ENCODE measurements around the gene NABP2.
A peak's percentile ranks its signal among the peaks of the same experiment; 100 is the strongest.

The NABP2 gene

GRCh38 chr12:56256326-56256960, 32.3 kb downstream of the NABP2 start:
- Histone ChIP-seq H3K4me2 (ENCODE audit: low read length) (peak overlapping the region; percentile 100), H3F3A (ENCODE audit: control insufficient read depth, insufficient read depth) (peaks cover 3% of the 10 kb centered on the region), H4K20me1 (ENCODE audit: control insufficient read depth, insufficient read depth, low read depth, low read length) (no peaks in the 10 kb centered on the region), H3K9me2 (replicated peaks; ENCODE audit: control insufficient read depth, low read length) (no peaks in the 10 kb centered on the region), H3K4me1 (ENCODE audit: control insufficient read depth, low read length) (peaks cover 20% of the 10 kb centered on the region), H3K9me3 (ENCODE audit: control insufficient read depth, insufficient read depth, low read length) (no peaks in the 10 kb centered on the region), H3K79me2 (ENCODE audit: control insufficient read depth, low read length) (peaks cover 25% of the 10 kb centered on the region), H3K27ac (ENCODE audit: low read depth, low read length) (no peak overlapping the region), H3K4me3 (ENCODE audit: low read length) (peak overlapping the region; percentile 100; the same call in 1 of the 2 replicates), H3K27me3 (ENCODE audit: control insufficient read depth, low read length) (no peaks in the 10 kb centered on the region), H3K36me3 (ENCODE audit: control insufficient read depth, low read length) (peaks cover 57% of the 10 kb centered on the region)
- TF ChIP-seq, protein P1, sequence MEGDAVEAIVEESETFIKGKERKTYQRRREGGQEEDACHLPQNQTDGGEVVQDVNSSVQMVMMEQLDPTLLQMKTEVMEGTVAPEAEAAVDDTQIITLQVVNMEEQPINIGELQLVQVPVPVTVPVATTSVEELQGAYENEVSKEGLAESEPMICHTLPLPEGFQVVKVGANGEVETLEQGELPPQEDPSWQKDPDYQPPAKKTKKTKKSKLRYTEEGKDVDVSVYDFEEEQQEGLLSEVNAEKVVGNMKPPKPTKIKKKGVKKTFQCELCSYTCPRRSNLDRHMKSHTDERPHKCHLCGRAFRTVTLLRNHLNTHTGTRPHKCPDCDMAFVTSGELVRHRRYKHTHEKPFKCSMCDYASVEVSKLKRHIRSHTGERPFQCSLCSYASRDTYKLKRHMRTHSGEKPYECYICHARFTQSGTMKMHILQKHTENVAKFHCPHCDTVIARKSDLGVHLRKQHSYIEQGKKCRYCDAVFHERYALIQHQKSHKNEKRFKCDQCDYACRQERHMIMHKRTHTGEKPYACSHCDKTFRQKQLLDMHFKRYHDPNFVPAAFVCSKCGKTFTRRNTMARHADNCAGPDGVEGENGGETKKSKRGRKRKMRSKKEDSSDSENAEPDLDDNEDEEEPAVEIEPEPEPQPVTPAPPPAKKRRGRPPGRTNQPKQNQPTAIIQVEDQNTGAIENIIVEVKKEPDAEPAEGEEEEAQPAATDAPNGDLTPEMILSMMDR (IDR thresholded peaks at IDR 0.05; ENCODE audit: low read depth, low read length, poor library complexity, severe bottlenecking): no peak
- no peak for TF ChIP-seq EZH2phosphoT487 (IDR thresholded peaks at IDR 0.05; ENCODE audit: borderline replicate concordance, low read length)

GRCh38 chr12:56257071-56257470, 32.9 kb downstream of the NABP2 start:
- Histone ChIP-seq H3K27ac (ENCODE audit: low read depth, low read length) (no peak overlapping the region), H3K79me2 (ENCODE audit: control insufficient read depth, low read length) (peaks cover 25% of the 10 kb centered on the region), H3K36me3 (ENCODE audit: control insufficient read depth, low read length) (peaks cover 50% of the 10 kb centered on the region)

GRCh38 chr12:56257491-56258067, 33.4 kb downstream of the NABP2 start:
- Histone ChIP-seq H3K4me2 (ENCODE audit: low read length) (peak overlapping the region; percentile 100), H4K20me1 (ENCODE audit: control insufficient read depth, insufficient read depth, low read depth, low read length) (no peaks in the 10 kb centered on the region), H3K9me2 (replicated peaks; ENCODE audit: control insufficient read depth, low read length) (no peaks in the 10 kb centered on the region), H3F3A (ENCODE audit: control insufficient read depth, insufficient read depth) (peaks cover 3% of the 10 kb centered on the region), H3K4me1 (ENCODE audit: control insufficient read depth, low read length) (peaks cover 20% of the 10 kb centered on the region), H3K27ac (ENCODE audit: low read depth, low read length) (peak overlapping the region; percentile 50), H3K27me3 (ENCODE audit: control insufficient read depth, low read length) (no peaks in the 10 kb centered on the region), H3K36me3 (ENCODE audit: control insufficient read depth, low read length) (peaks cover 45% of the 10 kb centered on the region), H3K79me2 (ENCODE audit: control insufficient read depth, low read length) (peaks cover 25% of the 10 kb centered on the region), H3K9me3 (ENCODE audit: control insufficient read depth, insufficient read depth, low read length) (no peaks in the 10 kb centered on the region), H3K4me3 (ENCODE audit: low read length) (peak overlapping the region; percentile 100)
- TF ChIP-seq, protein P1 (IDR thresholded peaks at IDR 0.05; ENCODE audit: low read depth, low read length, poor library complexity, severe bottlenecking): peak; percentile 46
- no peak for TF ChIP-seq EZH2phosphoT487 (IDR thresholded peaks at IDR 0.05; ENCODE audit: borderline replicate concordance, low read length)

More at GRCh38 chr12:56257071-56257470, 32.9 kb downstream of the NABP2 start:
- peaks cover 20% of the 10 kb centered on the region for H3K4me1 ChIP-seq (ENCODE audit: control insufficient read depth, low read length)
- H3F3A ChIP-seq (ENCODE audit: control insufficient read depth, insufficient read depth): peaks cover 3% of the 10 kb centered on the region
- peak overlapping the region; percentile 100 for H3K4me3 ChIP-seq (ENCODE audit: low read length)
- no peak for TF ChIP-seq EZH2phosphoT487 (IDR thresholded peaks at IDR 0.05; ENCODE audit: borderline replicate concordance, low read length)
- TF ChIP-seq, protein P1 (IDR thresholded peaks at IDR 0.05; ENCODE audit: low read depth, low read length, poor library complexity, severe bottlenecking): no peak
- no peaks in the 10 kb centered on the region for H3K9me2 ChIP-seq (replicated peaks; ENCODE audit: control insufficient read depth, low read length)
- no peaks in the 10 kb centered on the region for H3K27me3 ChIP-seq (ENCODE audit: control insufficient read depth, low read length)
- H3K9me3 ChIP-seq (ENCODE audit: control insufficient read depth, insufficient read depth, low read length): no peaks in the 10 kb centered on the region
- H3K4me2 ChIP-seq (ENCODE audit: low read length): peak overlapping the region; percentile 100
- no peaks in the 10 kb centered on the region for H4K20me1 ChIP-seq (ENCODE audit: control insufficient read depth, insufficient read depth, low read depth, low read length)
